GM23338 (cell line): ENCODE measurements around the gene HPGD. TPM values are rescaled to one million over a fixed set of nuclear protein-coding genes. Genes with fewer than 3 reads are reported as not detected.

Source experiments
- ATAC-seq: fragments of 200-7000 bp; cut with Tn5 transposase; 3 replicates; pipeline ENCODE4 v1.9.1; 2020
- DNase-seq: peaks from one replicate; pipeline ENCODE4 v3.0.0-alpha.2; 2015; ENCODE audit warnings: low spot score
- H2AFZ ChIP-seq: fragments of 200-600 bp; sonication (generic); 2 replicates; pipeline ENCODE4 v1.8.0; 2016; ENCODE audit warnings: antibody characterized with exemption, mild to moderate bottlenecking, moderate library complexity
- H3F3A ChIP-seq: fragments of 200-600 bp; sonication (generic); replicated peaks from 2 replicates; pipeline ENCODE4 v1.8.0; 2017; ENCODE audit warnings: antibody characterized with exemption, mixed run types, low read depth
- H3K27ac ChIP-seq: fragments of 200-600 bp; sonication (generic); 2 replicates; pipeline ENCODE4 v1.6.1; 2016; ENCODE audit warnings: low read depth
- H3K27me3 ChIP-seq: fragments of 200-600 bp; sonication (generic); 2 replicates; pipeline ENCODE4 v1.8.0; 2016; ENCODE audit warnings: mild to moderate bottlenecking, mixed run types, moderate library complexity; ENCODE audit not compliant: insufficient read depth
- H3K36me3 ChIP-seq: fragments of 200-600 bp; sonication (generic); 2 replicates; pipeline ENCODE4 v1.8.0; 2016; ENCODE audit warnings: mild to moderate bottlenecking; ENCODE audit not compliant: insufficient read depth
- H3K4me1 ChIP-seq: fragments of 200-600 bp; sonication (generic); 2 replicates; pipeline ENCODE4 v1.8.0; 2016; ENCODE audit warnings: mild to moderate bottlenecking, moderate library complexity; ENCODE audit not compliant: insufficient read depth
- H3K4me2 ChIP-seq: fragments of 200-600 bp; sonication (generic); 2 replicates; pipeline ENCODE4 v1.7.1; 2017; ENCODE audit warnings: mixed run types
- H3K4me3 ChIP-seq: fragments of 200-600 bp; sonication (generic); 2 replicates; pipeline ENCODE4 v1.6.1; 2016; ENCODE audit warnings: mixed run types
- H3K79me2 ChIP-seq: fragments of 200-600 bp; sonication (generic); replicated peaks from 2 replicates; pipeline ENCODE4 v1.8.0; 2017; ENCODE audit warnings: mild to moderate bottlenecking; ENCODE audit not compliant: insufficient read depth
- H3K9me2 ChIP-seq: fragments of 200-600 bp; sonication (generic); 2 replicates; pipeline ENCODE4 v1.8.0; 2017; ENCODE audit not compliant: insufficient read depth
- H4K20me1 ChIP-seq: fragments of 200-600 bp; sonication (generic); replicated peaks from 2 replicates; pipeline ENCODE4 v1.8.0; 2017; ENCODE audit warnings: mild to moderate bottlenecking; ENCODE audit not compliant: insufficient read depth
- H3K27ac Mint-ChIP-seq: 2 replicates; pipeline ENCODE4 v1.8.0; 2020; ENCODE audit warnings: inconsistent platforms, mild to moderate bottlenecking, moderate library complexity, mixed read lengths
- H3K27me3 Mint-ChIP-seq: 3 replicates; pipeline ENCODE4 v1.8.0; 2022; ENCODE audit warnings: low read depth, mild to moderate bottlenecking, moderate library complexity, mixed read lengths, inconsistent platforms; ENCODE audit not compliant: insufficient read depth, poor library complexity
- H3K36me3 Mint-ChIP-seq: 3 replicates; pipeline ENCODE4 v1.8.0; 2021; ENCODE audit warnings: low read depth, mild to moderate bottlenecking, inconsistent platforms, moderate library complexity, mixed read lengths
- H3K4me1 Mint-ChIP-seq: 3 replicates; pipeline ENCODE4 v1.8.0; 2020; ENCODE audit warnings: mild to moderate bottlenecking, inconsistent platforms, mixed read lengths
- H3K4me3 Mint-ChIP-seq: 3 replicates; pipeline ENCODE4 v1.8.0; 2021; ENCODE audit warnings: moderate library complexity, mild to moderate bottlenecking, inconsistent platforms, mixed read lengths
- H3K9me3 Mint-ChIP-seq: 3 replicates; pipeline ENCODE4 v1.8.0; 2020; ENCODE audit warnings: moderate library complexity, mild to moderate bottlenecking, inconsistent platforms, mixed read lengths
- CREB1 ChIP-seq: fragments of 250-450 bp; sonication (Bioruptor Pico); IDR thresholded peaks from 2 replicates; pipeline ENCODE4 v1.5.0; 2020; ENCODE audit warnings: low read depth, mild to moderate bottlenecking, moderate library complexity
- EZH2 ChIP-seq: fragments of 200-600 bp; sonication (generic); IDR thresholded peaks from one replicate; pipeline ENCODE4 v1.8.0; 2017; ENCODE audit warnings: antibody characterized with exemption, mild to moderate bottlenecking, low read depth; ENCODE audit not compliant: unreplicated experiment
- EZH2phosphoT487 ChIP-seq: fragments of 200-600 bp; sonication (generic); IDR thresholded peaks from one replicate; pipeline ENCODE4 v1.8.1; 2018; ENCODE audit warnings: antibody characterized with exemption; ENCODE audit not compliant: unreplicated experiment
- JUNB ChIP-seq: IDR thresholded peaks from one replicate; pipeline ENCODE4 v1.6.1; 2016; ENCODE audit warnings: antibody characterized with exemption; ENCODE audit not compliant: unreplicated experiment
- NANOG ChIP-seq: IDR thresholded peaks from 2 replicates; pipeline ENCODE4 v1.6.1; 2016; ENCODE audit warnings: antibody characterized with exemption, borderline replicate concordance
- POLR2AphosphoS5 ChIP-seq: IDR thresholded peaks from 2 replicates; pipeline ENCODE4 v1.6.1; 2016; ENCODE audit warnings: antibody characterized with exemption, low read depth
- REST ChIP-seq: IDR thresholded peaks from one replicate; pipeline ENCODE4 v1.6.1; 2018; ENCODE audit warnings: antibody characterized with exemption; ENCODE audit not compliant: unreplicated experiment
- STAT1 ChIP-seq: IDR thresholded peaks from one replicate; pipeline ENCODE4 v1.6.1; 2016; ENCODE audit warnings: antibody characterized with exemption; ENCODE audit not compliant: unreplicated experiment
- ZNF114 ChIP-seq: fragments of 250-450 bp; sonication (Bioruptor Pico); IDR thresholded peaks from 2 replicates; pipeline ENCODE4 v1.5.0; 2020; ENCODE audit warnings: mild to moderate bottlenecking, moderate library complexity
- ZNF331 ChIP-seq: fragments of 250-450 bp; sonication (Bioruptor Pico); IDR thresholded peaks from 2 replicates; pipeline ENCODE4 v1.5.0; 2020; ENCODE audit warnings: low read depth, mild to moderate bottlenecking, moderate library complexity
- polyA plus RNA-seq: library from polyadenylated mRNA; unstranded; fragments of >200 nt; fragmentation: Nextera tagmentation; extraction: Ambion mirVana; gene quantifications from 2 replicates; pipeline ENCODE4 v1.2.1, GENCODE V29; 2016
- total RNA-seq: library from RNA; depleted of rRNA; stranded (reverse); fragments of >200 nt; shearing (Covaris generic); gene quantifications from 2 replicates; pipeline ENCODE4 v1.2.3, GENCODE V29; 2014
- TF ChIP-seq, protein P1 (sequence below): IDR thresholded peaks from 2 replicates; pipeline ENCODE4 v1.6.1; 2016; ENCODE audit warnings: antibody characterized with exemption
- TF ChIP-seq, protein P2 (sequence below): fragments of 250-450 bp; sonication (Bioruptor Pico); IDR thresholded peaks from 2 replicates; pipeline ENCODE4 v1.5.0; 2020; ENCODE audit warnings: mild to moderate bottlenecking, moderate library complexity

Gene HPGD
- total and polyA plus RNA-seq, 2 experiments from 2014 or later = 5.6 to 9.1 TPM

- no peaks in the 10 kb centered on the region for H3K79me2 ChIP-seq
- peaks cover 32% of the 10 kb centered on the region for H3K9me3 Mint-ChIP-seq
- no peak overlapping the region for H3K27ac ChIP-seq
- peaks cover 10% of the 10 kb centered on the region for H3K4me1 Mint-ChIP-seq
- DNase-seq = no peak
- no peak overlapping the region for H3K4me3 Mint-ChIP-seq
- peaks cover 36% of the 10 kb centered on the region for H3K36me3 Mint-ChIP-seq
- H3K27me3 Mint-ChIP-seq = peaks cover 1% of the 10 kb centered on the region
- H3K4me1 ChIP-seq = no peaks in the 10 kb centered on the region
- H3K4me3 ChIP-seq = no peak overlapping the region
- H3K4me2 ChIP-seq = no peak overlapping the region
- TF ChIP-seq JUNB (no peak), NANOG (no peak)
- no peaks in the 10 kb centered on the region for H3K27me3 ChIP-seq
- no peak overlapping the region for H3K27ac Mint-ChIP-seq
- H3K36me3 ChIP-seq = peaks cover 6% of the 10 kb centered on the region; the same call in 1 of the 2 replicates
- H2AFZ ChIP-seq = no peak overlapping the region
- no peaks in the 10 kb centered on the region for H3F3A ChIP-seq
- H3K9me2 ChIP-seq = peaks cover 15% of the 10 kb centered on the region
- ATAC-seq = no peak
- no peaks in the 10 kb centered on the region for H4K20me1 ChIP-seq
These were observed 27.4 kb upstream of the HPGD start for GRCh38 chr4:174549721-174550120.

- ATAC-seq (no peak), DNase-seq (no peak)
- H3K4me1 ChIP-seq = no peaks in the 10 kb centered on the region
- no peaks in the 10 kb centered on the region for H3K27me3 ChIP-seq
- H3K4me3 ChIP-seq = no peak overlapping the region
- no peaks in the 10 kb centered on the region for H3F3A ChIP-seq
- H4K20me1 ChIP-seq = no peaks in the 10 kb centered on the region
- H3K36me3 ChIP-seq = peaks cover 6% of the 10 kb centered on the region; the same call in 1 of the 2 replicates
- H3K4me1 Mint-ChIP-seq = peaks cover 3% of the 10 kb centered on the region; the same call in 2 of the 3 replicates
- H3K9me3 Mint-ChIP-seq = peaks cover 26% of the 10 kb centered on the region
- H3K4me3 Mint-ChIP-seq = no peak overlapping the region
- no peak overlapping the region for H3K27ac ChIP-seq
- H3K79me2 ChIP-seq = no peaks in the 10 kb centered on the region
- H3K27ac Mint-ChIP-seq = no peak overlapping the region
- peaks cover 24% of the 10 kb centered on the region for H3K36me3 Mint-ChIP-seq
- H3K27me3 Mint-ChIP-seq = peaks cover 3% of the 10 kb centered on the region
- H2AFZ ChIP-seq = no peak overlapping the region
- H3K9me2 ChIP-seq = peaks cover 7% of the 10 kb centered on the region
- no peak overlapping the region for H3K4me2 ChIP-seq
- no peak for TF ChIP-seq ZNF331 (CRISPR knock-in tag)
- TF ChIP-seq CREB1 (CRISPR knock-in tag) = no peak
- TF ChIP-seq, protein P1, sequence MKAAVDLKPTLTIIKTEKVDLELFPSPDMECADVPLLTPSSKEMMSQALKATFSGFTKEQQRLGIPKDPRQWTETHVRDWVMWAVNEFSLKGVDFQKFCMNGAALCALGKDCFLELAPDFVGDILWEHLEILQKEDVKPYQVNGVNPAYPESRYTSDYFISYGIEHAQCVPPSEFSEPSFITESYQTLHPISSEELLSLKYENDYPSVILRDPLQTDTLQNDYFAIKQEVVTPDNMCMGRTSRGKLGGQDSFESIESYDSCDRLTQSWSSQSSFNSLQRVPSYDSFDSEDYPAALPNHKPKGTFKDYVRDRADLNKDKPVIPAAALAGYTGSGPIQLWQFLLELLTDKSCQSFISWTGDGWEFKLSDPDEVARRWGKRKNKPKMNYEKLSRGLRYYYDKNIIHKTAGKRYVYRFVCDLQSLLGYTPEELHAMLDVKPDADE = no peak
- TF ChIP-seq EZH2phosphoT487 = no peak
- TF ChIP-seq EZH2 = no peak
- TF ChIP-seq ZNF114 (CRISPR knock-in tag) = no peak
- no peak for TF ChIP-seq REST
- TF ChIP-seq STAT1 = no peak
- TF ChIP-seq NANOG = no peak
- TF ChIP-seq POLR2AphosphoS5 = no peak
- TF ChIP-seq, protein P2, sequence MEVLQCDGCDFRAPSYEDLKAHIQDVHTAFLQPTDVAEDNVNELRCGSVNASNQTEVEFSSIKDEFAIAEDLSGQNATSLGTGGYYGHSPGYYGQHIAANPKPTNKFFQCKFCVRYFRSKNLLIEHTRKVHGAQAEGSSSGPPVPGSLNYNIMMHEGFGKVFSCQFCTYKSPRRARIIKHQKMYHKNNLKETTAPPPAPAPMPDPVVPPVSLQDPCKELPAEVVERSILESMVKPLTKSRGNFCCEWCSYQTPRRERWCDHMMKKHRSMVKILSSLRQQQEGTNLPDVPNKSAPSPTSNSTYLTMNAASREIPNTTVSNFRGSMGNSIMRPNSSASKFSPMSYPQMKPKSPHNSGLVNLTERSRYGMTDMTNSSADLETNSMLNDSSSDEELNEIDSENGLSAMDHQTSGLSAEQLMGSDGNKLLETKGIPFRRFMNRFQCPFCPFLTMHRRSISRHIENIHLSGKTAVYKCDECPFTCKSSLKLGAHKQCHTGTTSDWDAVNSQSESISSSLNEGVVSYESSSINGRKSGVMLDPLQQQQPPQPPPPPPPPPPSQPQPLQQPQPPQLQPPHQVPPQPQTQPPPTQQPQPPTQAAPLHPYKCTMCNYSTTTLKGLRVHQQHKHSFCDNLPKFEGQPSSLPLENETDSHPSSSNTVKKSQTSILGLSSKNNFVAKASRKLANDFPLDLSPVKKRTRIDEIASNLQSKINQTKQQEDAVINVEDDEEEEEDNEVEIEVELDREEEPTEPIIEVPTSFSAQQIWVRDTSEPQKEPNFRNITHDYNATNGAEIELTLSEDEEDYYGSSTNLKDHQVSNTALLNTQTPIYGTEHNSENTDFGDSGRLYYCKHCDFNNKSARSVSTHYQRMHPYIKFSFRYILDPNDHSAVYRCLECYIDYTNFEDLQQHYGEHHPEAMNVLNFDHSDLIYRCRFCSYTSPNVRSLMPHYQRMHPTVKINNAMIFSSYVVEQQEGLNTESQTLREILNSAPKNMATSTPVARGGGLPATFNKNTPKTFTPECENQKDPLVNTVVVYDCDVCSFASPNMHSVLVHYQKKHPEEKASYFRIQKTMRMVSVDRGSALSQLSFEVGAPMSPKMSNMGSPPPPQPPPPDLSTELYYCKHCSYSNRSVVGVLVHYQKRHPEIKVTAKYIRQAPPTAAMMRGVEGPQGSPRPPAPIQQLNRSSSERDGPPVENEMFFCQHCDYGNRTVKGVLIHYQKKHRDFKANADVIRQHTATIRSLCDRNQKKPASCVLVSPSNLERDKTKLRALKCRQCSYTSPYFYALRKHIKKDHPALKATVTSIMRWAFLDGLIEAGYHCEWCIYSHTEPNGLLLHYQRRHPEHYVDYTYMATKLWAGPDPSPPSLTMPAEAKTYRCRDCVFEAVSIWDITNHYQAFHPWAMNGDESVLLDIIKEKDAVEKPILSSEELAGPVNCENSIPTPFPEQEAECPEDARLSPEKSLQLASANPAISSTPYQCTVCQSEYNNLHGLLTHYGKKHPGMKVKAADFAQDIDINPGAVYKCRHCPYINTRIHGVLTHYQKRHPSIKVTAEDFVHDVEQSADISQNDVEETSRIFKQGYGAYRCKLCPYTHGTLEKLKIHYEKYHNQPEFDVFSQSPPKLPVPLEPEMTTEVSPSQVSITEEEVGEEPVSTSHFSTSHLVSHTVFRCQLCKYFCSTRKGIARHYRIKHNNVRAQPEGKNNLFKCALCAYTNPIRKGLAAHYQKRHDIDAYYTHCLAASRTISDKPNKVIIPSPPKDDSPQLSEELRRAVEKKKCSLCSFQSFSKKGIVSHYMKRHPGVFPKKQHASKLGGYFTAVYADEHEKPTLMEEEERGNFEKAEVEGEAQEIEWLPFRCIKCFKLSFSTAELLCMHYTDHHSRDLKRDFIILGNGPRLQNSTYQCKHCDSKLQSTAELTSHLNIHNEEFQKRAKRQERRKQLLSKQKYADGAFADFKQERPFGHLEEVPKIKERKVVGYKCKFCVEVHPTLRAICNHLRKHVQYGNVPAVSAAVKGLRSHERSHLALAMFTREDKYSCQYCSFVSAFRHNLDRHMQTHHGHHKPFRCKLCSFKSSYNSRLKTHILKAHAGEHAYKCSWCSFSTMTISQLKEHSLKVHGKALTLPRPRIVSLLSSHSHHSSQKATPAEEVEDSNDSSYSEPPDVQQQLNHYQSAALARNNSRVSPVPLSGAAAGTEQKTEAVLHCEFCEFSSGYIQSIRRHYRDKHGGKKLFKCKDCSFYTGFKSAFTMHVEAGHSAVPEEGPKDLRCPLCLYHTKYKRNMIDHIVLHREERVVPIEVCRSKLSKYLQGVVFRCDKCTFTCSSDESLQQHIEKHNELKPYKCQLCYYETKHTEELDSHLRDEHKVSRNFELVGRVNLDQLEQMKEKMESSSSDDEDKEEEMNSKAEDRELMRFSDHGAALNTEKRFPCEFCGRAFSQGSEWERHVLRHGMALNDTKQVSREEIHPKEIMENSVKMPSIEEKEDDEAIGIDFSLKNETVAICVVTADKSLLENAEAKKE = no peak
- no peak for TF ChIP-seq JUNB
These were observed 23.0 kb upstream of the HPGD start for GRCh38 chr4:174545268-174545667.
